Breast epithelium (tissue), 3 donors: ENCODE data around the gene GAL3ST2.

Source experiments
- POLR2A ChIP-seq: fragments of 450-650 bp; IDR thresholded peaks from one replicate; pipeline ENCODE4 v1.6.1; 2016; ENCODE audit warnings: antibody characterized with exemption, mild to moderate bottlenecking, moderate library complexity
- TF ChIP-seq, protein P1 (sequence below), 3 donors: fragments of 450-650 bp; IDR thresholded peaks; one replicate each; pipeline ENCODE4 v1.5.1; 2016 to 2017; ENCODE audit warnings: antibody characterized with exemption in 3 of 3, mild to moderate bottlenecking in 3 of 3, moderate library complexity in 3 of 3

DNA sequence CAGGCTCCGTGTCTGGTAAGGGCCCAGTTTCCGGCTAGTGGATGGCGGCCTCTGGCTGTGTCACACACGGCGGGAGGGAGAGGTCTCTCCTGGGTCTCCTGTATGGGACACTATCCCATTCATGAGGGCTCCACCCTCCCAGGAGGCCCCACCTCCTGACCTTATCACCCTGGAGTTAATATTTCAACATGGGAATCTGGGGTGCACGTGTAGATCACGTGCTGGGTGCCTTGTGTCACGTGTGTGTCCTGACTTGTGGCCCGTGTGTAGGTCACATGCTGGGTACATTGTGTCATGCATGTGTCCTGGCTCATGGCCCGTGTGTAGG, 42.3 kb downstream of the GAL3ST2 start:
- TF ChIP-seq, protein P1, sequence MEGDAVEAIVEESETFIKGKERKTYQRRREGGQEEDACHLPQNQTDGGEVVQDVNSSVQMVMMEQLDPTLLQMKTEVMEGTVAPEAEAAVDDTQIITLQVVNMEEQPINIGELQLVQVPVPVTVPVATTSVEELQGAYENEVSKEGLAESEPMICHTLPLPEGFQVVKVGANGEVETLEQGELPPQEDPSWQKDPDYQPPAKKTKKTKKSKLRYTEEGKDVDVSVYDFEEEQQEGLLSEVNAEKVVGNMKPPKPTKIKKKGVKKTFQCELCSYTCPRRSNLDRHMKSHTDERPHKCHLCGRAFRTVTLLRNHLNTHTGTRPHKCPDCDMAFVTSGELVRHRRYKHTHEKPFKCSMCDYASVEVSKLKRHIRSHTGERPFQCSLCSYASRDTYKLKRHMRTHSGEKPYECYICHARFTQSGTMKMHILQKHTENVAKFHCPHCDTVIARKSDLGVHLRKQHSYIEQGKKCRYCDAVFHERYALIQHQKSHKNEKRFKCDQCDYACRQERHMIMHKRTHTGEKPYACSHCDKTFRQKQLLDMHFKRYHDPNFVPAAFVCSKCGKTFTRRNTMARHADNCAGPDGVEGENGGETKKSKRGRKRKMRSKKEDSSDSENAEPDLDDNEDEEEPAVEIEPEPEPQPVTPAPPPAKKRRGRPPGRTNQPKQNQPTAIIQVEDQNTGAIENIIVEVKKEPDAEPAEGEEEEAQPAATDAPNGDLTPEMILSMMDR (IDR thresholded peaks at IDR 0.05), result no peak
- TF ChIP-seq POLR2A, result no peak
